HuH-7 (cell line): ENCODE measurements around the gene PTH2.

Experiments used
- DNase-seq: peaks from one replicate; pipeline ENCODE4 v3.0.0; 2011; ENCODE audit warnings: low spot score

PTH2 gene

DNA sequence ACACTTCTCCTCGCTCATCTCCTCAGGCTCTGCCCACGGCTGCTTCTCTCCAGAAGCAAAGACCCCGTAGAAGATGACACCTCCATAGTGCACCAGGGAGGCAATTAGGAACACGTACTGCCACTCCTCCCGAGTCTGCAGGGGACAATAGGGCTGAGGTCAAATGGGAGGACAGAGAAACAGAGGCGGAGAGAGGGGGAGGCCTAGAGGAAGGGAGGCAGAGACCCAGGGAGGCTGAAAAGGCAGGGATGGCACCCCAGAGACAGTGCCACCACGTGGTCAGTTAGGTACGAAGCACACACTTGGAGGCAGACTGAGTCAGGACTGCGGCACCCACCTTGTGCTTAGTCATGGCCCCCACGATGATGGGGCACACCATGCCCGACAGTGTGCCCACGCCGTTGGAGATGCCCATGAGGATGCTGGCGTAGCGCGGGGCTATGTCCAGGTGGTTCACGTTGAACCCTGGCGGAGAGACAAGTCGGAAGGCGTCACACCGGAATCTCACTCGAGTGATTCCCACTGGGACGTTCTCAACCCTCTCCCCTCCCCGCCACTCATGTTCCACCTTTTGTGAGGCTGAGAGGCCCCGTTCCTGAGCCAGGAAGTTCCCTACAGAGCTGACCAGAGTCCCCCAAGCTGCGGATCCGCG lies 7.6 kb upstream of the PTH2 start:
- peak; percentile 63 for DNase-seq

- no peak for DNase-seq
These were observed 7.0 kb upstream of the PTH2 start for GRCh38 chr19:49430172-49430677.

GRCh38 chr19:49428547-49429451 lies 5.6 kb upstream of the PTH2 start:
- no peak for DNase-seq

- DNase-seq = no peak
These were observed 4.8 kb upstream of the PTH2 start for GRCh38 chr19:49427855-49428546.

DNA sequence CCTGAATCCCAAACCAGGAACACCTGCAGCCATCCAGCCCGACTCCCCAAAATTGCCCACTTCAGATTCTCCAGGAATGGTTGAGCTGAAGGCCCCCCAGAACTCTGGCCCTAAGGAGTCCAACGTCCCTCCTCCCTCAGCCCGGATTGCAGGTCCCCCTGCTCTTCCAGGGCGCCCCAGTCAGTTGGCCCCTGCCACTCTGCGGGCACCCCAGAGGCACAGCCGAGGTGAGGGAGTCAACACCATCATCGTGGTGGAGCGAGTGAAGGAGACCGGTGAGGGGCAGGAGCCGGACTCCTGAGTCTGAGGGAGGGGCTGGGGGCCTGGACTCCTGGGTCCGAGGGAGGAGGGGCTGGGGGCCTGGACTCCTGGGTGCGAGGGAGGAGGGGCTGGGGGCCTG lies 4.1 kb upstream of the PTH2 start:
- no peak for DNase-seq

DNA sequence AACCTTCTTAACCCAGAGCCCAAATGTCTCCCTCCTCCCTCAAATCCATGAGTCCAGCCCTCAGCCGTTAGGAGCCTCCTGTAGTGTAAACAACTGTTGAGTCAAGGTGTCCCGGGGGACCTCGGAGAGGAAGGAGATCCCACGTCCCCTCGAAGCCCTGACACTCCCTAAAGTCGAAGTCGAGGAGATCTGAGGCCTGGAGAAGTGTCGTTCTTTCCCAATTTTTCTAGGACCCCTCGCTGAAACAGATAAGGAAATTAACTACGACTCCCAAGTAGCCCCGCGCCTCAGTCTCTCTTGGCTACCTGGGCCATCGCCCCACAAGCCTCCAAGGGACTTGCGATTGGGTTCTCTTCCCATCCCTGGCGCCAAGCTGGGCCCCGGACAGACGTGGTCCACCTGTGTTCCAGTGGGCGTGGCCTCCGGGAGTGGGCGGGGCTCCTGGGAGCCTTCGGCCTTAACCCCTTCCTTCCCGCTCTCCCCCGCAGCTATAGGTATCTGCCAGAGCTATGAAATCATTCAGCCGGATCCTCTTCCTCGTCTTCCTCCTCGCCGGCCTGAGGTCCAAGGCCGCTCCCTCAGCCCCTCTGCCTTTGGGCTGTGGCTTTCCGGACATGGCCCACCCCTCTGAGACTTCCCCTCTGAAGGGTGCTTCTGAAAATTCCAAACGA lies 2.8 kb upstream of the PTH2 start:
- no peak for DNase-seq

DNA sequence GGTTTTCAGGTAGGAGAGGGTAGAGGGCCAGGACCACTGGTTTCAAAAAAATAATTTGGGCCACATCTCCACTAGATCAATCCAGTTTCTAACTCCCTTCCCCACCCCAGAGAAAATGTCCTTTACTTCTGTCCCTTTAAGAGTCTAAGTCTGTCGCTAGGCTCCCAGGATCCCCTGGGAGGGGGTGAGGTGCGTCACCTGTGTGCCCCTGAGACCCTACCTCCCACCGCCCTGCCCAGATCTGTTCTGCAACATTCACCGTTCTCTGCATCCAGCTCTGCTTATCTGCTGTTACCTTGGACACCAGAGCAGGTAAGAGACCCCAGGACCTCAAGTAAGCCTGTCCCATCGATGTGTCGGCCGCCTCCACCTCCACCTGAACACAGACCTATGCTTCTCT lies 1.9 kb upstream of the PTH2 start, which contains the start of gene GFY:
TSS of gene GFY (plus strand) at position 211 of the 400 bp plus-strand sequence. CDS start 1,043 bp downstream, outside the sequence.
- no peak for DNase-seq

GRCh38 chr19:49423985-49424303 lies 703 bp upstream of the PTH2 start:
- no peak for DNase-seq

DNA sequence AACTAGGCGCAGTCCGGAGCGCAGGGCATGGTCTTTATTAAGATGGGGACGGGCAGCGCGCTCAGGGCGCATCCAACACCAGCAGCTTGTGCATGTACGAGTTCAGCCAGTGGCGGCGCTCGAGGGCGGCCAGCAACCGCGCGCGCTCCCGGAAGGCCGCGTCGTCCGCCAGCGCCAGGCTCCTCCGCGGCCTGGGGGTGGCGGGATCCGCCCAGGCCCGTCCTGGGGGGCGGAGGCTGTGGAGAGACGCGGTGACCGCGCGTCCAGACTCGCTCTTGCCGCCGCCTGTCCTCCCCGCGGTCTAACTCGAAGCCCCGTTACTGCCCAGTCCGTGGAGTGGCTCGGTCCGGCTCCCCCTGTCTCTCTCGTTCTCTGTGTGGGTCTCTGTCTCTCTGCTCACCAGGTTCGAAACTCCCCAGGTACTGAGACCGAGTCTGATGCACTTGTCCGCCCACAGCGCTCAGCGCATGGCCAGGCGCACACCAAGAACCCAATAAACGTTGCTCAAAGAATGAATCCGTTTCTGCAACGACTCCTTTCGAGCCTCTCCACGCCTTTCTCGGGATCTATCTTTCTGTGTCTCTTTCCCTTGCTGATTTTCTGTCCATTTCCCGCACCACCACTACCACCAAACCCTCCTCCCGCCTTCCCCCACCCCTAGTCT lies 702 bp downstream of the PTH2 start:
- peak; percentile 84 for DNase-seq

- no peak for DNase-seq
These were observed 1.4 kb downstream of the PTH2 start for GRCh38 chr19:49421878-49422202.

DNA sequence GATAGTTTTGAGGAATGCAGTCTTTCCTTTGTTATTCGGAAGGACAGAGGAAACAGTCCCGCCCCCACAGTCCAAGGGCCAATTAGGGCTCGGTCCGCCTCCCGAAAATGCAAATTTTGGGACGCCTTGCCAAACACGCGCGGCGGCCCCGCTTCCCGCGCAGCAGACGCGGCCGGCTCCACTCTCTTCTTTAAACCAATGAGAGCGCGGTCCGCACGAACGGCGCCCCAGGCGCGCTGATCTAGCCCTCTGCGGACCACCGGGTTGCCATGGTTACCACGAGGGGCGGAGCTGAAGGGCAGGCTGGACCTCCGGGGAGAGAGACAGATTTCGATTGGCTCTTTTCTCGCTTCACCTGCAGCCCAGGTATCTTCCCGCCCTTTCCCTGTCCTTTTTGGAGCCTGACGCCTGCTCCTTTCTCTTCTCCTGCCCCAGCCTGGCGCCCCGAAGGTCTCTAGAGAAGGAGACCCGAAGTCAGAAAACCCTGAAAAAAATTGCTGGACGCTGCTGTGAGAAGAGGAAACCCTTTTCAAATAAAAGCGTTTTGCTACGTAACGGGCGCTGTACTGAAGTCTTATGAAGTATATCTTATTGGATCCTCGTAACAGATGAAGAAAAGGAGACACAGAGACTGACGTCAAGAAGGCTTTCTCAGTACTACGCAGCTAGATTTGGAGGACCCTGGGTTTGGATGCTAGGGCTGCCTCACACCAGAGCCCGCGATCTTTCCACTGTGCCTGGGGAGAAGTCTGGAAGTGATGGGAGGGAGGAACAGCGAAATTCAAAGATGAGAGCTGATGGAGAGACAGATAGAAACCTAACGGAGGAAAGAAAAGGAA lies 2.0 kb downstream of the PTH2 start:
- peak; percentile 76 for DNase-seq

DNA sequence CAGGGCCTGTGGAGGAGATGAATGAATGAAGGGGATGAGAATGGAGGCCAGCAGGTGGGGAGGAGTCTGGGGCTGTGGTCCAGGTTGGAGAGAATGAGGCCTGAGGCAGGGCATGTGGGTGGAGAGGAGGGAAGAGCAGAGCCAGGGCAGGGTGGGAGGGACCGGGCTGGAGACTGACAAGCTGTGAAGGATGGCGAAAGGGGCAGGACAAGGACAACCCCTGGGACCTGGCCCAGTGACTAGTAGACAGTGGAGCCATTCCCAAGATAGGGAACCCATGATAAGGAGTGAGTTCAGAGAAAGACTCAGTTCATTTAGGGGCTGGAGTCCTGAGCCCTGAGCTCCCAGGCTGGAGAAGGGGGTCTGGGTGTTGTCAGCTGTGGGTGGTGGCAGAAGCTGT lies 3.0 kb downstream of the PTH2 start:
- no peak for DNase-seq

GRCh38 chr19:49419173-49419572 lies 4.1 kb downstream of the PTH2 start:
- no peak for DNase-seq

DNA sequence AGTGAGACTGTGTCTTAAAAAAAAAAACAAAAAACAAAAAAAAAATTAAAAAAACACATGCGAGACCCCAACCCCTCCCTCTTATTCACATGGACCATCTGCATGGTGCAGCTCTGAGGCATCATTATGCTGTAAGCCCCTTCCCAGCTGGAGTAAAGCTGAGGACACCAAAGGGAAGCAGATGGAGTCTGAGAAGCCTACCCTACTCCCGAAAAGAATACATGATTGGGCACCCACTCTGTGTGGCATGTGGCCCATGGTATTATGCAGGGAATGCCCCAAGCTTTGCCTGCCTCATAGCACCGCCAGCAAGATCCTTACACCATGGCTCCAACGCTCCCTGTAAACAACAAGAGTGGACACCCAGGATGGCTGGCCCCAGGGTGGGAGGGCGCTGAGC lies 4.7 kb downstream of the PTH2 start:
- DNase-seq = no peak

DNA sequence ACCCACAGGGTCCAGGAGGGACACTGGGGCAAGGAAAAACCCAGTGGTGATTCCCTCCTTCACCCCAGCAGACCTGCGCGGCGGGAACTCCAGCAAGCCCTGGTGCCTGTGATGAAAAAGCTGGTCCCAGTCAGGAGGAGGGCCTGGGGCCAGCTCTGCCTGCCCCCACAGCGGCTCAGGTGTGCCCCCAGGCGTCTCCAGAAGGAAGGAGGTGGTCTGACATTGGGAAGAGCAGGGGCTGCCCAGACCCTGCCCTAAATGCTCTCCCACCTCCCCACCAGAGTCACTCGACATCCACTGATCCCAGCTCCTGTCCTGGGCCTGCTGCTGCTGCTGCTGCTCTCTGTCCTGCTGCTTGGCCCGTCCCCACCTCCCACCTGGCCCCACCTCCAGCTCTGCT lies 6.2 kb downstream of the PTH2 start:
- DNase-seq = no peak

DNA sequence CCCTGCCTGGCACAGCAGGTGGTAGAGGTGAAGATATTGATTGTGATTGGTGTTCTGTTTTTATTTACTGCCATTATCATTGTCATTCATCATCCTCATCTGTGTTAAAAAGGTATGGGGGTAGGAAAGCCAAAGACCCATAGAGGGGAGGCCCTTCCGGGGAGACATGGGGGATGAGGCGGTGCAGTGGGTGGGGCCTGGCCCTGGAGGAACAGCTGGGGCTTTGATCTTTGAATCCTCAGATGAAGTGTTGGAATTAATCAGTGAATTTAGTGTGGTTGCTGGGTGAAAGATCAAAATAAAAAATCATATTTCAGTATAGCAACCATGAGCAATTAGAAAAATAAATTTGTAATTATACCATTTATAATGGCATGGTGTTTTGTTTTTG lies 7.4 kb downstream of the PTH2 start:
- DNase-seq = no peak

GRCh38 chr19:49415102-49415809 lies 8.0 kb downstream of the PTH2 start:
- DNase-seq = no peak

DNA sequence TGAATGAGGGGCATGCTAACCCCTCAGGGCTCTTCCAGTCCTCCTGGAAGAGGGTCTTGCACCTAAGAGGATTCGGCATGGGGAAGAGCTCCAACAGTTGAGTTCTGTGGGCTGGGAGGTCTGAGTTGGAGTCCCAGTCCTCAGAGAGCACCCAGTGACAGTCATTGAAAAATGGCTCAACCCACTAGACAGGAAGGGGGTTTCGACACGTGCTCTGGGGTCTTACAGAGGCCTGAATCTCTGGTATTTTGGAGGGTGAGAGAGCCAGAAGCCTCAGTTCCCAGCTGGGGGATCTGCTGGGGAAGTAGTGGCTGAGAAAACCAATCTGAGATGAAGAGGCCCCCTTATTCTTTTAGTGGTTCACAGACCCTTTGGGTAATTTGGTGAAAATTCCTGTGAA lies 9.0 kb downstream of the PTH2 start:
- DNase-seq = no peak

DNA sequence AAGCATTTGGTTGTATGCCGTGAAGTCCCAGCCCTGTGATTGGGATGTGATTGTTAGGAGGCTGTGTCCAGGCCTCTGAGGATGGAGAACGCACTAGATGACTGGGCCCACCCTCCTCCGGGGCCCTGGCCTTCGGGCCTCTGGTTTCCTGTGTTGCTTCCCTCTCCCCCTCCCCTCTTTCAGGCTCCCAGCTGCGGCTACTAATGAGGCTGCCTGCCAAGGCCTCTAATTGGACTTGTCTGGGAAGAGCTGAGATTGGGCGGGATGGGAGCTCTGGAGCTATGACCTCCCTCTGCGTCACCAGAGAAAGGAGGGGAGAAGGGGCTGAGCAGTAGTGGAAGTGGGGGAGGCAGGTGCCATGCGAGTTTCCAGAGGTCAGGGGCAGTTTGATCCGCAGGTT lies 9.9 kb downstream of the PTH2 start:
- DNase-seq = no peak

- no peak for DNase-seq
These were observed 11.4 kb downstream of the PTH2 start for GRCh38 chr19:49411681-49412326.
